GM21390 (cell line): ENCODE measurements around the gene DIAPH2.
A peak's percentile ranks its signal among the peaks of the same experiment; 100 is the strongest.

ENCODE experiments used
- ATAC-seq: cut with Tn5 transposase; IDR thresholded peaks from one replicate; pipeline ENCODE4 v1.9.1; 2021; ENCODE audit not compliant: unreplicated experiment

DIAPH2 gene

DNA sequence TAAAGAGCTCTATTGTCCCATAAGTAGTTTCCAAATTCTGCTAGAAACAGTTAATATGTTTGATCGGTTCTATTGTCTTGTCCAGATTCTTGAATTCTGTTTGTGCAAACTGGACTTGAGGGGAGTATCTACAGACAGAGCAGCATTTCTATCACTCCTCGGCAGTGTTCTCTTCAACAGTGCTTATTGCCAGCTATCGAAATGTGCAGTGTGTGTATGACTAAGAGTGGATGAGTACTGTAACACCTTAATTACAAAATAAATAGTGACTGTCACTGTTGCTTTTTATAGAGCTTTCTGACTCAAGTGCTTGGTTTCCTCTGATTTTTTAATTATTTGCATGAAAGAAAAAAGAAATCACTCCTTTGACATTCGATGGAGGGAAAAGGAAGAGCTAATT is 473.6 kb downstream of the DIAPH2 start:
- no peak for ATAC-seq

DNA sequence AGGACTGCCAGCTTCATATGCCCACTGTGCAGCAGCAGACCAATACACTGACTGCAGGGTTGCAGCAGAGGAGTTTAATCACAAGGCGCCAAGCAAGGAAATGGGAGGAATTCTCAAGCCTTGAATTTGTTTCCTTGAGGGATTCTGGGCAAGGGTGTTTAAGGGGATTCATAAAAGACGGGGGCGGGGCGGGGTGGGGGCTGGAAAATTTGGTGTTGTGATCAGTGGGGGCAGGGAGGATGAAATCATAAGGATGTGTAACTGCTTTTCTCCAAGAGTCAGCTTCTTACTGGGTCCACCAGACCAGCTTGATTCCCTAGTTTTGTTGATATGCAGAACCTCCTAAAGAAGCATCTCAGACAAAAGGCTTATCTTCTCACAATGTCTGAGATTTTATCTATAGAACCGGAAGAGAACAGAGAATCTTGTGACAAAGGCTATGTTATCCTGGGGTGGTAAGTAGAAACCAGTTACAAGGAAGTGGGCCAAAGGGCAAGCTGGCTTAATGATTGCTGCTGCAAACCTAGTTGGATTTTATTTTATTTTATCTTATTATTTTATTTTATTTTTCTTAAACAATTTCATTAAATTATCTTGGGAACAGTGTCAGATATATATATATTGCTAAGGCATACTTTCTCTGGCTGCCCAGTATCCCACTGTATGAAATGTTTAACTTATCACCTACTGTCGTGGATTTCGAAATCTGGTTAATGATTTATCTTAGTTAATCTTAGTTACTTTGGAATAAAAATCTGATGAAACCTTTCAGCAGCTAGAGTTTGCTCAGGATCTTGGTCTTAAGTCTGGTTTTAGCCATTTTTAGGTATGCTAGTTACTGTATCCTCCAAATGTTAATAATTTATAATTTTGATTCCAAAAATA is 475.5 kb downstream of the DIAPH2 start:
- no peak for ATAC-seq

DNA sequence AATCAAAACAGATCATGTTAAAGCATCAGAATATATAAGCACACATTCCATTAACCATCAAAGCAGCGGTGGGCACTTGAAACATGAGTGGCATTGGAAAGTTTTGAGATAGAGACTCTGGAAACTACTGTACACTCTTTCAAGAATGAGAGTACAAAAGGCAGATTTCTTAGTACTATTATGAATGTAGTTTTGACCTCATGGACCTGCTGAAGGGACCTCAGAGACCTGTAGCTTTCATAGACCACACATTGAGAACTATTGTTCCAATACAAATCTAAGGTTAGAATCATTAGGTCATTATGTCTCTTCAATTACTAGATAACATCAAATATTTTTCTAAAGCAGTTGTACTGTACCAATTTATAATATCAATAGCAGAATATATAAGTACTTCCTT is 482.7 kb downstream of the DIAPH2 start:
- ATAC-seq, result no peak

DNA sequence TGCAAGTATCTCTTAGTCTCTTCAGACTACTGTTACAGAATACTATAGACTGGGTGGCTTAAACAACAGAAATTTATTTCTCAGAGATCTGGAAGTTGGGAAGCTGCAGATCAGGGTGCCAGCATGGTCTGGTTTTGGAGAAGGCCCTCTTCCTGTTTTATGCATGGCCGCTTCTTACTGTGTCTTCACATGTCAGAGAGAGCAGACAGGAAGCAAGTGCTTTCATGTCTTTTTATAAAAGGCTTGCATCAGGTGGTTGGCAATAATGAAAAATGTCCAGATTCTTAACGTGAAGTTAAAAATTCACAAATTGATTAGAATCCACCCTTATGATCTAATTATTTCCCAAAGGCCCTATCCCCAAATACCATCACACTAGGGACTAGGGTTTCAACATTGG is 484.0 kb downstream of the DIAPH2 start:
- ATAC-seq, result peak; percentile 57

DNA sequence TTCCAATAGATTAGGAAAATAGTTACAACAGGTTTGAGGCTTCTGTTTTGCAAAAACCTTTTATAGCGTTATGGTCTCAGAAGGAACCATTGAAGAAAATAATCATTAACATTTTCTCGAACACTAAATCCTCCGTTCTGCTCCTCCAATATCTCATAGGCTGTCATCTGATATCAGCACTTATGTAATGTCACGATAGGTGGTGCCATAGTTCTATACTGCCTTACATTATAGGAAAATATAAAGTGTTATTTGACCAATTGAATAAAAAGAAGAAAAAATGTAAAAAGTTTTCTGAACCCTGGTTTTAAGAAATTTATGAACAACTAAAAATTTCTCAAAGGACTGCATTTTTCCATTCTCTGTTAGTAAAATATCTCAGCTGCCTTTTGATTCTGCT is 490.5 kb downstream of the DIAPH2 start:
- no peak for ATAC-seq

DNA sequence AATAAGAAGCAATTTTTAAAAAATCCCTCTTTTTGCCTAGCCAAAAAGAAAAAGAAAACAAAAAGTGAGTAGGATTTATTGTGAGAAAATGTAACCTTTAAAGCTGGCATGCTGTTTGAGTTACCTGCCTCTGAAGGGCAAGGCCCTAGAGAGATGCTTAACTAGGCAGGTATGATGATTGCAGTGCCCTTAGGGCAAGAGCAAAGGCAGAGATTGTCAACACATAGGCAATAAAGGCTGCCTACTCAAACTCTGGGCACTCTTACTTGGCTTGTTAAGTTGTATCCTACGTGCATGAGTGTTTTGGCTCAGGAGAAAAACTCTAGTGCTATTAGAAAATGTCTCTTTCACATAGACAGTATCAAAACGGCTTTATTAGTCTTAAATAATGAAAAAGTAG is 505.0 kb downstream of the DIAPH2 start:
- no peak for ATAC-seq

DNA sequence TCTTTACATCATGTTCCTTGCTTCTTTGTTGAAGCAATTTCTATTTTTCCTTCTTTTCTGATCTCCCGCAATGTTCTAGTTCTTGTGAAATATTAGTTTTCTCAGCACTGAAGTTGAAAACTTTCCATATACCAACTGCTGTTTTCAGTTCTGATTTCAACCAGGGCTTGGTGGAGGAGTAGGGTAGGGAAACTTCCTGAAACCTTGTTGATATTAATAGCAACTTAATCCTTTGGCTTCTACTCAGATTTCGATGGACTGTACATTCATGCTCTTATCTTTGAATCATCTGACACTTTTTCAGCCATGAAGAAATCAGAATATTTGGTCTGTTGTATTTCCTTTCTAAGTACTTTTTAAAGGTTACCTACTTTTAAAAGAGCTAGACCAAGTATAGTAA is 514.9 kb downstream of the DIAPH2 start:
- ATAC-seq, result no peak

DNA sequence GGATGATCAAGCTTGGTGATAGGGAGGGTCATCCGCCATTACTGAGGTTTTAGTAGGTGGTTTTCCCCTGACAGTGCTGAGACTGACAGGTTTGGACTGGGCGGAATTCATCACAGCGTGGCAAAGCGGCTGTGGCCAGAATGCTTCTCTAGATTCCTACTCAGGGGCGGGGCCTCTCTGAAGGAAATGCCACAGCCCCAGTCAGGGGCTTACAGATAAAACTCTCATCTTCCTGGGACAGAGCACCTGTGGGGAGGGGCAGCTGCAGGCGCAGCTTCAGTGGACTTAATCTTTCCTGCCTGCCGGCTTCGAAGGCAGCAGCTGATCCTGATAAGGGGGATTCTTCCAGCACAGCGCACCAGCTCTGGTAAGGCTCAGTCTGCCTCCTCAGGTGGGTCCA is 515.8 kb downstream of the DIAPH2 start:
- ATAC-seq, result no peak

DNA sequence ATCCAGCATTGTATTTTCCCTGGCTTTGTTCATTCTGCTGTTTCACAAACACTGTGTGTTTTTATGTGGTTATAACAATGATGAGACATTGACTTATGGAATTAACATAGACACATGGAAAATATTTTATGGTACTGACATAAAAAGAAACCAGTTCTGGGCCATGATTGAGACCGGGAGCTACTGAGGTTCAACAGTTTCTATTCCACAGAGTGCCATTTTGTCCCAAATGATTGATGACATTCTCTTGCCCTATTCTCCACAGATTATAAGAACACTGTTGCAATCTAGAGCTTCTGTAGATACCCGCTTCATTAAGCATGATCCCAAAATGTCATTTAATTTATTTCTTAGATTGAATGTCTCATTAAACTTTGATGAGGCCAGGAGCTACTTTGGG is 525.9 kb downstream of the DIAPH2 start:
- no peak for ATAC-seq

DNA sequence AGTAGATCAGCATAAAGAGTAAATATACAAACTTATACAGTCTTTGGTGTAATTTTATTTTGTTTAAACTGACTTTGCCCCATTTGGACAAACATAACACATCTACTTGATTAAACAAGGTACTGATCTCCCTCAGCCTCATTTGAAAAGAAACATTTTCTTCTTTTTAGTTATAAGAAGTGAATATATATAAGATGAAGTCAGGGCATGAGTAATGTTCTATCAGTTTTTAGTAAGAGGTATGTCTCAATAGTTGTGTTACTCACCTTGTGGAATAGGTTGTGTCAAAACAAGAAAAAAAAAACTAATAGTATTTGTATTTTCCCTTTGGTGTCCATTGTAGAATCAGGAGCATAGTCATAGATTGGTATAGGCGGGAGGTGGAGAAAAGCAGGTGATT is 526.4 kb downstream of the DIAPH2 start:
- ATAC-seq, result no peak

DNA sequence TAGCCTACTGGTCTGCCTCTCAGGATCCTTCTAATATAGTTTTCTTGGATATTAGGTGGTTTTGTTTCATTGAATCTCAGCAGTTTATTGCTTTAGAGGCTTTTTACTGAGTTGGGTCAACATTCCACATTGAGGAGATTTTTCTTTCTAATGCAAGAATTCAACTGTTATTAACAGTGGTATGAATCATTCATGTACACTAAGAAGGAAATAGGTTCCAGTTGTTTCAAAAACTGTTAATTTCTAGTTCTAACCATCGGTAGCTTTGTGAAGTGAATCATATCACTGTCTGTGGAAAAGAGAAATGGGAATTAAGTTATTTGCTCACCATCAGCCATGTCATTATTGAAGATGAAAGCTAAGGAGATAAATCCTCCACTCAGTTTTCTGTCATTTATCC is 530.5 kb downstream of the DIAPH2 start:
- no peak for ATAC-seq

DNA sequence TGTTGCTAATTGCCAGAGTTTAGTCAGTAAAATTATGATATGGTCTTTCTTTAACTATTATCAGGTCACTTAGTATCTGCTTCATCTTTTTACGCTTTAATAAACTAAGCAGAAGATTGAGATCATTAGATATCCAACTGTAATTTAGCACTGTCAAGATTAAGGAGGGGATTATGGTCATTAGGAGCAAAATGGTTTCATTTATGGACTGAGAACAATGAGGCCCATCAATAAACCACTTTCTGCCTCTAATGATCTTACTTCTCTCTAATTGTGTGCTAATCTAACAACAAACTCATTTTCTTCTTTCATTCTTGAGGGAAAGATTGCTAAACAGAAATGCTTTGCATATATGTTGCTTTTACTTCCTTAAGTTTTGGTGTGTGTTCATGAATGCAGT is 539.5 kb downstream of the DIAPH2 start:
- ATAC-seq, result no peak

DNA sequence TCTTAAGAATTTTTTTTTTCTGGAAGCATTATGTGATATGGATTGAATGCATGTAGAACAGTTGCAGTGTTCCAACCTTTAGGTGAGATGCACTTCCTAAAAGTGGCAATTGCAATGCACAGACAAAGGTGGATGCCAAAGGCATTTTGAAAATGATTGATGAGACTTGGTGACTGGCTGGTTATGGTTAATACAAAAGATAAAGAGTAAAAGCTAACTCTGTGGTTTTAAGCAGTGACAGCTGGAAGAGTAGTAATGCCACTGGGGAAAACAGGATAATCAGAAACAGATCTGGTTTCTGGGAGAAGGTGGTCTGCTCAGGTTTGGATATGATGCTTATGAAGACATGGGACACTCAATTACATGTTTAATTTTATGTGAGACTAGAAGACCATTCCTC is 544.7 kb downstream of the DIAPH2 start:
- ATAC-seq, result no peak

DNA sequence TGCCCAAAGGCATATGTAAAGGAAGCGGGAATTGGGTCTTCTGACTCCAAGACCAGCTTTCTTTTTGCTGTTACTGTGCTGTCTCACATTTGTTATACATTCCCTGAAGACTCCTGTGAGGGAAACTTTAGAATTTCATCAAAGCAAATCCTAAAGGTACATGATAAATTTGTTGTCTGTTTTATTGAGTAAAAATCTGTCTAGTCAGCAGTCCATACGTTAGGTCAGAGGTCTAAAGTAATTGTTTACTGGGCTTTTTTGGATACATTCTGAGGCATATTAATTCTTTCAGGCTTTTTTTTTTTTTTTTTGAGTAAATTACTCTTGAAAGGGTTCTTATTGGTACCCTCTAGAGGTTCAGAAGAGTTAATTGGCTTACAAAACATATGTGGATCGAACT is 546.3 kb downstream of the DIAPH2 start:
- no peak for ATAC-seq

DNA sequence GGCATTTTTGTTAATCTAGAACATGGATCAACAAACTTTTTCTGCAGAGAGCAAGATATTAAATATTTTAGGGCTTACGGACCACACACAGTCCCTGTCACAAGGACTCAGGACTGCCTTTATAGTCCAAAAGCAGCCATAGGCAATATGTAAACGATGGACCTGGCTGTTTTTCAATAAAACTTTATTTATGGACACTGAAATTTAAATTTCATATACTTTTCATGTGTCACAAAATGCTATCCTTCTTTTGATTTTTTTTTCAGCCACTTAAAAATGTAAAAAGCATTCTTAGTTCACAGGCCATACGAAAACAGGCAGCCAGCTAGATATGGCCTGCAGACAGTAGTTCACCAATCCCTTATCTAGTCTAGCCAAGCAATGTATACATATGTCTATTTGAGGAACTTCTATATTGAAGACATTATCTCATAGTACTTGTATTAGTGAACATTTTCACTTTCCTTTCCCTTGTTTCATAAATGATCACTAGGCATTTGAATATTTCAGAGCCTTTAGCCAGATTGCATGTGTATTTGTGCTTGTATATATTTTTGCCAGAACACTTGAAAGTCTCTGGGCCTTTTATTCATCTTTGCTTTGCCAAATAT is 549.9 kb downstream of the DIAPH2 start:
- peak; percentile 100 for ATAC-seq

DNA sequence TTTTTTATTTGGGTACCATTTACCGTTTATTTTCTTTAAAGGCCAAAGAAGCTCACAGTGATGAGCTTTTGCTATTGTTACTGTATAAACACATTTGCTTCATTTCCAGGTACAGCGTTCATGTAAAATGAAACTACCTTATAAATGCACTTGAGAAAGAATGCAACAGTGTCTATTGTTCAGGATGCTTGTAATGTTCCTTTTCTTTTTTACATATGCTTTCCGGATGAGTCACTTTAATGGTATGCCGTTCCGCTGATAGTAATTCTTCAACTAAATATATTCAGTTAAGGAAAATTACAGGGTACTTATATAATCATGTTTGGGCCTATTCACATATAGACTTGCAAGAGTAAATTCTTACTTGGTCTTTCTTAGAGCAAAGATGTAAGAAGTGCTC is 554.0 kb downstream of the DIAPH2 start:
- ATAC-seq, result no peak

DNA sequence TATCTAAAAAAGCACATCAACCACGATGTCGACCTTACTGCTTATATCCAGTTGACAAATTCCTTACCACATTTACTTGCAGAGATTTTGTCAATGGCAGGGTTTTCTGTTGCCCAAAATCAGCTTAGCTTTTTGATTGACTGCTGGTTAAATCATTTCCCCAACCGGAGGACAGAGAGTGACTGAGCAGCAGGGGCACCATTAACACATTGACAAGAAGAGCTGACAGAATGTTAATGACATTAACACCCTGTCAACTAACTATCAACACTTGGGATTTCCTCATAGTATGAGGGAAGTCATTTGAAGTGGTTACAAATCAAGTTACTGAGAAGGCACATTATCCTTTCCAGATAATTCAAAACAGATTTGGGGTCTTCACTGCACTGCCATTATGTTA is 567.5 kb downstream of the DIAPH2 start:
- ATAC-seq, result no peak

DNA sequence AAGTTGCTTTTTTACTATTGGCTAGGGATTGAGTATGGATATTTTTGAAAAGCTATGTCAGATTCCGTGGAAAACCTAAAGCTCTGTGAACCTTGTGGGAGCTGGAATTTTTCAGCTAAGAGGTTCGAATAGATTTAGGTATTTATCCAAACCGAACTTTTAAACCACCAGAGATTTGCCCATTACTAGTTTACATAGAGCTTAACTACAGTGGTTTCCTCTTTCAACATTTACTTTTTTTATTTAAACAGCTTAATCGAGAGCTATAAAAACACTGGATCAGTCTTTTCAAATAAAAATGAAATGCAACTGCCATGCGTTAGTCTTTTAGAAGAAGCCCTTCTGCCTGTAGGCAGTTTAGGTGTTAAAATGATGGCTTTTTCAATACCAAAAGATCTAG is 576.0 kb downstream of the DIAPH2 start:
- no peak for ATAC-seq

DNA sequence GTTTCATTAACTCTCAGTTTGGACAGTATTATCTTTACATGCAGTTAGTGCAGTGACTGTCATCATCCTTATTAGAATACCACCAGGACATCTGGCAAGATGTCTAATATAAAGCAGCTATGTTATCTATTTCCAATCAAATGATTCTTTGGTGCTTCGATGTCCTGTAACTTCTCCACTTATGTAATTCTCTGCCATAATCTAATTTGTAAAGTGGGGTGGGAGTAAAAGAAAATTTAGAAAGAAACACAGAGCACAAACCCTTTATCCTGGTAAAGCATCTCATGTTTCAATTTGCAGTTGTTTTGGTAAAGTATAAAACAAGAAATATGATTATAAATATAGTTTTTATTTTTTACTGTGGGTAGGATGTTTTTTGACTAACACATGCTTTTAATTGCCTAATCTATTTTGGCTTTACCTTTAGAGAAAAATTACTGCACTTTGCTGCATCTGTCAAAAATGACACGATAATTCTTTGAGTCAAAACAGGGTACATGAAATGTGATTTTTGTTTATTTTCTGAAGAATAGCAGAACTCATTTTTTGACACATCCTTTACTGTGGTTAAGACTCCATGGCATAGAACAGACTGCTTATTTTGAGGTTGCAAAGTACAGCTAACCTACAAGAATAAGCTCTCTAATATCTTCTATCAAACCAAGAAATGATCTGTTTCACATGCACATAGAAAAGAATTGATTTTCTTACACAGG is 581.9 kb downstream of the DIAPH2 start:
- no peak for ATAC-seq

DNA sequence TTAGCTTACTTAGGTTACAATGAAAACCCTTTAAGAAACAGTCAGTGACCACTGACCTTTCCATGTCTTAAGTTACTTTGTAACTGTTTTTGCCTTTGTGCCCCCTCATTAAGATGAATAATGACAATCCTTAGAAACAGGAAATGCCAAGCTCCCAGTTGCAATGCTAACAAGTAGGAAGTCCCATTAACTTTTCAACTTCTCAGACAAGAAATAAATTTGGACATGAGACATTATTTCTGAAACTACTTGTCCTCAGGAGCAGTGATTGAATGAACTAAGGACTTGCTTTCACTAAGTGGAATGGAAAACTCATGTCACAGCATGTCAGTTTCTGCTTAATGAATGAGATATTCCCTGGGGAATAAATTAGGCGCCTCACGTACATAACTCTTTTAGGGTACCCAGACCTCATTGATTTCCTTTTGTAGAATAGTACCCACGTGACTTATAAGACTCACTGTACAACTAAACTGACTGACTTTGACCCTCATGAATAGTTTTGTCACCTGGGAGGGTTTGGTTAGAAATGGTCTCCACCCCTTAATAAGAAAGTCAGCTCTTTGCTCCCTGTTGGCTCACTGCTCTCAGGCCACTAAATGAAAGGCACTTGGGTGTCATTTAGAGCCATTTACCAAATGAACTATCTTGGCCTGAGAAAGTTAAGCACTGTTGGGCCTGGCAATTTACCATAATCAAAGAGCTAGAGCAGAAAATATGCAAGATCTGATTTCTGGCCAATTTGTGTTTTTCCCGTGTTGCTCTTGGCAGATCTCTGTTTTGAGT is 582.9 kb downstream of the DIAPH2 start:
- no peak for ATAC-seq

DNA sequence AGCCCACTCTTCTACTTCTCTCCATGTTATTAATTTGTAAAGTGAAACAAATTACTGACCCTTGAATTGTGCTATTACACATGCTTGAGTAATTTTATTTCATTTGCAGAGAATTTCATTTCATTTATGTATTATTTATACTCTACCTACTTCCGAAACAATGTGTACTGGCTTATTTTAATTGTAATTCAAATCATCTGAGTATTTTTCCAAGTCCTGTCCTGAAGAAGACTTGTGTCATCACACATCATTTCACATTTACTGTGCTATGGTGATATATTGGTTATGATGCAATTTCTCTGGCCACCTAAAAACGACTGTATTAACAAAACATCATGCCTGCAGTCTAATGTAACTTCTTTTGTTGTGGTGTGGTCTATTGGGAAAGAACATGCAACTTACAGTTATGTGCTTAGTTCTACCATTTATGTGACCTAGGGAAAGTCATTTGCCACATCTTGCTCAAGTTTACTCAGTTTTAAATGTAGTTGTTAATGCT is 583.6 kb downstream of the DIAPH2 start:
- ATAC-seq, result no peak
